GM12878 (cell line): ENCODE results near the gene GIMAP8.

ENCODE experiments used
- BHLHE40 ChIP-seq, 2 experiments: fragments of 450-650 bp in 1 of 2; IDR thresholded peaks; 2 replicates each; pipeline ENCODE4 v1.6.1; 2011 to 2017; ENCODE audit warnings: low read depth in 2 of 2, borderline replicate concordance in 1 of 2, improper control_type of control experiment in 1 of 2, low read length in 1 of 2, mild to moderate bottlenecking in 1 of 2
- BMI1 ChIP-seq: fragments of 450-650 bp; IDR thresholded peaks from 2 replicates; pipeline ENCODE4 v1.6.1; 2016; ENCODE audit warnings: mild to moderate bottlenecking, moderate library complexity, borderline replicate concordance
- BRCA1 ChIP-seq: IDR thresholded peaks from 2 replicates; pipeline ENCODE4 v1.6.1; 2011; ENCODE audit warnings: low read depth, low read length, improper control_type of control experiment
- EGR1 ChIP-seq, 2 experiments: IDR thresholded peaks; 1 replicate in 1 of 2; 2 replicates in 1 of 2; pipeline ENCODE4 v1.6.1; 2011 to 2012; ENCODE audit warnings: low read depth in 2 of 2, low read length in 2 of 2, borderline replicate concordance in 1 of 2, mild to moderate bottlenecking in 1 of 2, moderate library complexity in 1 of 2
- NFYA ChIP-seq: IDR thresholded peaks from 2 replicates; pipeline ENCODE4 v1.6.1; 2011; ENCODE audit warnings: low read depth, mild to moderate bottlenecking, low read length, improper control_type of control experiment, borderline replicate concordance
- POLR2A ChIP-seq: IDR thresholded peaks from 2 replicates; pipeline ENCODE4 v1.6.1; 2011; ENCODE audit warnings: low read depth, mild to moderate bottlenecking, low read length
- POLR2AphosphoS5 ChIP-seq: IDR thresholded peaks from 2 replicates; pipeline ENCODE4 v1.6.1; 2011; ENCODE audit warnings: mild to moderate bottlenecking, low read length, inconsistent platforms
- RBBP5 ChIP-seq: fragments of 200-600 bp; sonication (generic); conservative IDR thresholded peaks from 2 replicates; pipeline ENCODE4 v1.6.1; 2016
- SMARCA5 ChIP-seq: fragments of 450-650 bp; IDR thresholded peaks from 2 replicates; pipeline ENCODE4 v1.6.1; 2017; ENCODE audit warnings: mild to moderate bottlenecking
- ZNF24 ChIP-seq: fragments of 450-650 bp; IDR thresholded peaks from 2 replicates; pipeline ENCODE4 v1.6.1; 2017; ENCODE audit warnings: antibody characterized with exemption, mild to moderate bottlenecking
- TF ChIP-seq, protein P1 (sequence below), 3 experiments: IDR thresholded peaks in 2 of 3; conservative IDR thresholded peaks in 1 of 3; 2 replicates each; pipeline ENCODE4 v1.5.1; 2011; ENCODE audit warnings: low read depth in 3 of 3, low read length in 3 of 3, mild to moderate bottlenecking in 3 of 3, control low read depth in 2 of 3, moderate library complexity in 2 of 3, inconsistent platforms in 1 of 3, mixed read lengths in 1 of 3; ENCODE audit not compliant: control insufficient read depth in 2 of 3, insufficient read depth in 1 of 3; ENCODE audit errors: extremely low read depth in 1 of 3
- TF ChIP-seq, protein P2 (sequence below): fragments of 450-650 bp; formaldehyde crosslinking; IDR thresholded peaks from 2 replicates; pipeline ENCODE4 v1.5.0; 2022; ENCODE audit warnings: mild to moderate bottlenecking, missing genetic modification characterization

DNA sequence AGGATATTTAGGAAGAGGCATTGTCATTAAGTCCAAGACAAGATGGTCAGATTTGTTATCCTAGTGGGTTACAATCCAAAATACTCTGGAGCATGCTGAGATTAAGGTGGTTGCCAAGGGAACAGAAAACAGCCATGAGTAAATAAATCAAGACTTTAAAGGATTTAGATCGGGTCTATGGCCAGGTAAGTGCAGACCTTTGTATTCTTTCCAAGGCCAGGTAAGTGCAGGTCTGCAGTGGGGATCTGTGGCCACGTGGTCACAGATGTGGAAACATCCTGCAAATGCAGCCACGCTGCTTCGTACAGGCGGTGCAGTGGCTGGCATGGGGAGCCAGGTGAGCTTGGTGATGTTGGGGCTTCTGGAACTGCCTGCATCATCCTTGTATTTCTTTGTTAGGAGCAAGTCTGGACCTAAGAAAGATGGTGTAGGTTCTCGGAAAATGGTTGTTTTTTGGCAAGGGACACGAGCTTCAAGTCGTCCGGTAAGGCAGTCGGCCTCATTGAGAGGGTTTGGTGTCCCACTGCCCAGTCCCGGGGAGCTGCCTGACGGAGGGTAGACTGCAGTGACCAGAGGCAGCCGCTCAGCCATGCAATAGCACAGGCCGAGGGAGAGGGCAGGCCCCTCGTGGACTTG is 49.5 kb upstream of the GIMAP8 start:
- TF ChIP-seq EGR1 (IDR thresholded peaks at IDR 0.05; ENCODE audit: borderline replicate concordance in 1 of 2, low read depth in 2 of 2, low read length in 2 of 2) (peak in 1 of 2 experiments; percentile 36; a peak in 1 of 3 replicates), POLR2A (no peak), POLR2AphosphoS5 (no peak), RBBP5 (no peak), BRCA1 (no peak), NFYA (no peak), SMARCA5 (no peak), BMI1 (no peak), BHLHE40 (IDR thresholded peaks at IDR 0.05; ENCODE audit: borderline replicate concordance in 1 of 2, low read depth in 2 of 2, low read length in 1 of 2) (no peak), ZNF24 (no peak)
- TF ChIP-seq, protein P1, sequence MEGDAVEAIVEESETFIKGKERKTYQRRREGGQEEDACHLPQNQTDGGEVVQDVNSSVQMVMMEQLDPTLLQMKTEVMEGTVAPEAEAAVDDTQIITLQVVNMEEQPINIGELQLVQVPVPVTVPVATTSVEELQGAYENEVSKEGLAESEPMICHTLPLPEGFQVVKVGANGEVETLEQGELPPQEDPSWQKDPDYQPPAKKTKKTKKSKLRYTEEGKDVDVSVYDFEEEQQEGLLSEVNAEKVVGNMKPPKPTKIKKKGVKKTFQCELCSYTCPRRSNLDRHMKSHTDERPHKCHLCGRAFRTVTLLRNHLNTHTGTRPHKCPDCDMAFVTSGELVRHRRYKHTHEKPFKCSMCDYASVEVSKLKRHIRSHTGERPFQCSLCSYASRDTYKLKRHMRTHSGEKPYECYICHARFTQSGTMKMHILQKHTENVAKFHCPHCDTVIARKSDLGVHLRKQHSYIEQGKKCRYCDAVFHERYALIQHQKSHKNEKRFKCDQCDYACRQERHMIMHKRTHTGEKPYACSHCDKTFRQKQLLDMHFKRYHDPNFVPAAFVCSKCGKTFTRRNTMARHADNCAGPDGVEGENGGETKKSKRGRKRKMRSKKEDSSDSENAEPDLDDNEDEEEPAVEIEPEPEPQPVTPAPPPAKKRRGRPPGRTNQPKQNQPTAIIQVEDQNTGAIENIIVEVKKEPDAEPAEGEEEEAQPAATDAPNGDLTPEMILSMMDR (IDR thresholded peaks at IDR 0.05 in 2 of 3, conservative IDR thresholded peaks at IDR 0.05 in 1 of 3; ENCODE audit: control insufficient read depth in 2 of 3, extremely low read depth in 1 of 3, insufficient read depth in 1 of 3, low read depth in 3 of 3, low read length in 3 of 3) = no peak
- TF ChIP-seq, protein P2, sequence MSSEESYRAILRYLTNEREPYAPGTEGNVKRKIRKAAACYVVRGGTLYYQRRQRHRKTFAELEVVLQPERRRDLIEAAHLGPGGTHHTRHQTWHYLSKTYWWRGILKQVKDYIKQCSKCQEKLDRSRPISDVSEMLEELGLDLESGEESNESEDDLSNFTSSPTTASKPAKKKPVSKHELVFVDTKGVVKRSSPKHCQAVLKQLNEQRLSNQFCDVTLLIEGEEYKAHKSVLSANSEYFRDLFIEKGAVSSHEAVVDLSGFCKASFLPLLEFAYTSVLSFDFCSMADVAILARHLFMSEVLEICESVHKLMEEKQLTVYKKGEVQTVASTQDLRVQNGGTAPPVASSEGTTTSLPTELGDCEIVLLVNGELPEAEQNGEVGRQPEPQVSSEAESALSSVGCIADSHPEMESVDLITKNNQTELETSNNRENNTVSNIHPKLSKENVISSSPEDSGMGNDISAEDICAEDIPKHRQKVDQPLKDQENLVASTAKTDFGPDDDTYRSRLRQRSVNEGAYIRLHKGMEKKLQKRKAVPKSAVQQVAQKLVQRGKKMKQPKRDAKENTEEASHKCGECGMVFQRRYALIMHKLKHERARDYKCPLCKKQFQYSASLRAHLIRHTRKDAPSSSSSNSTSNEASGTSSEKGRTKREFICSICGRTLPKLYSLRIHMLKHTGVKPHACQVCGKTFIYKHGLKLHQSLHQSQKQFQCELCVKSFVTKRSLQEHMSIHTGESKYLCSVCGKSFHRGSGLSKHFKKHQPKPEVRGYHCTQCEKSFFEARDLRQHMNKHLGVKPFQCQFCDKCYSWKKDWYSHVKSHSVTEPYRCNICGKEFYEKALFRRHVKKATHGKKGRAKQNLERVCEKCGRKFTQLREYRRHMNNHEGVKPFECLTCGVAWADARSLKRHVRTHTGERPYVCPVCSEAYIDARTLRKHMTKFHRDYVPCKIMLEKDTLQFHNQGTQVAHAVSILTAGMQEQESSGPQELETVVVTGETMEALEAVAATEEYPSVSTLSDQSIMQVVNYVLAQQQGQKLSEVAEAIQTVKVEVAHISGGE (CRISPR knock-in tag) = no peak
